Measurements from ENCODE around the gene ANTXR1.

ANTXR1 gene

GRCh38 chr2:69013142-69013839, at the start of gene ANTXR1:
ANTXR1 (plus strand) TSS chr2:69013179; CDS start chr2:69013500, 321 bp downstream.
- peak in 10 of 14 donors; percentile 31 to 75 (median 52) for DNase-seq

- DNase-seq, result no peak
These were observed 48.7 kb upstream of the ANTXR1 start for GRCh38 chr2:68964282-68964681.

- DNase-seq, result no peak
These were observed 44.8 kb upstream of the ANTXR1 start for GRCh38 chr2:68968221-68968620.

- DNase-seq, result no peak
These were observed 43.1 kb upstream of the ANTXR1 start for GRCh38 chr2:68969736-68970490.

GRCh38 chr2:68970566-68971265, 42.3 kb upstream of the ANTXR1 start:
- no peak for DNase-seq

GRCh38 chr2:68971591-68972231, 41.3 kb upstream of the ANTXR1 start:
- DNase-seq, result no peak

- DNase-seq, result no peak
These were observed 38.7 kb upstream of the ANTXR1 start, which contains the start of gene GKN1 for GRCh38 chr2:68974251-68974650. GKN1 (plus strand) TSS chr2:68974636; CDS start chr2:68974678, 42 bp downstream.

- DNase-seq, result no peak
These were observed 37.9 kb upstream of the ANTXR1 start for GRCh38 chr2:68974946-68975665.

GRCh38 chr2:68975844-68976243, 37.1 kb upstream of the ANTXR1 start:
- DNase-seq, result no peak

GRCh38 chr2:68977453-68977852, 35.5 kb upstream of the ANTXR1 start:
- no peak for DNase-seq

- no peak for DNase-seq
These were observed 34.9 kb upstream of the ANTXR1 start for GRCh38 chr2:68978098-68978497.

GRCh38 chr2:68980956-68981355, 32.0 kb upstream of the ANTXR1 start:
- DNase-seq, result no peak

GRCh38 chr2:68987021-68987503, 25.9 kb upstream of the ANTXR1 start:
- DNase-seq, result peak in 2 of 14 donors; percentile 1 to 43

- no peak for DNase-seq
These were observed 23.9 kb upstream of the ANTXR1 start for GRCh38 chr2:68989035-68989434.

GRCh38 chr2:68992341-68992740, 20.6 kb upstream of the ANTXR1 start:
- DNase-seq, result no peak

GRCh38 chr2:68992933-68993332, 20.0 kb upstream of the ANTXR1 start:
- no peak for DNase-seq

- DNase-seq, result no peak
These were observed 19.3 kb upstream of the ANTXR1 start for GRCh38 chr2:68993660-68994059.

- no peak for DNase-seq
These were observed 18.1 kb upstream of the ANTXR1 start for GRCh38 chr2:68994864-68995263.

- no peak for DNase-seq
These were observed 17.1 kb upstream of the ANTXR1 start for GRCh38 chr2:68995916-68996315.

- DNase-seq, result no peak
These were observed 15.6 kb upstream of the ANTXR1 start for GRCh38 chr2:68997401-68997800.

- DNase-seq, result no peak
These were observed 11.1 kb upstream of the ANTXR1 start for GRCh38 chr2:69001879-69002278.

- no peak for DNase-seq
These were observed 9.2 kb upstream of the ANTXR1 start for GRCh38 chr2:69003731-69004130.

Data from C1 segment of cervical spinal cord (tissue), 14 donors.